ENCODE measurements around the gene CAPSL. TPM values are rescaled to one million over a fixed set of nuclear protein-coding genes. Genes with fewer than 3 reads are reported as not detected.

The CAPSL gene
- 1.1 TPM in 1 of 2 replicates, not detected in the other for total RNA-seq

GRCh38 chr5:35938568-35939227 lies at the start of gene CAPSL:
Gene CAPSL (minus strand): TSS chr5:35938622. CDS start chr5:35921120, 17,502 bp downstream.

GRCh38 chr5:35856765-35857351 lies 81.6 kb downstream of the CAPSL start, which contains the start of gene IL7R:
Gene IL7R (plus strand): TSS chr5:35856891. CDS start chr5:35856978, 87 bp downstream.

Small RNAs within 50 kb of the gene (small RNA-seq; reads per million reads assigned to genes)
- gene AC112204.1, result not detected

Other genes starting within 250 kb of the CAPSL start
- gene IL7R, start 81.7 kb downstream of the CAPSL start, total RNA-seq, result 12.0 and 13.2 TPM in 2 replicates
- not detected in 2 replicates for gene UGT3A1, start 52.8 kb upstream of the CAPSL start, total RNA-seq
- 5.2 and 8.1 TPM in 2 replicates for gene UGT3A2, start 128.3 kb upstream of the CAPSL start, total RNA-seq
- 13.7 and 14.4 TPM in 2 replicates for gene LMBRD2, start 213.3 kb upstream of the CAPSL start, total RNA-seq
- gene SKP2, start 213.5 kb upstream of the CAPSL start, total RNA-seq, result 105 and 108 TPM in 2 replicates

Data from hair follicle dermal papilla cell (primary cell).